GM13976 (cell line): ENCODE measurements around the gene CYBA.

Experiments used
- DNase-seq: peaks from one replicate; pipeline ENCODE4 v3.0.0; 2012; ENCODE audit warnings: low spot score
- in situ Hi-C: fragments of 300-500 bp; cut with MboI; formaldehyde crosslinking; loops from one replicate; pipeline ENCODE4 v1.12.0; 2022; ENCODE audit warnings: low sequenced_read_pairs, mixed read lengths, inconsistent platforms; ENCODE audit not compliant: unreplicated experiment
- TF ChIP-seq, protein P1 (sequence below): IDR thresholded peaks from 2 replicates; pipeline ENCODE4 v1.5.1; 2012; ENCODE audit warnings: borderline replicate concordance, mild to moderate bottlenecking; ENCODE audit not compliant: insufficient read depth; ENCODE audit errors: extremely low read depth, missing control alignments, control extremely low read depth

Gene CYBA

DNA sequence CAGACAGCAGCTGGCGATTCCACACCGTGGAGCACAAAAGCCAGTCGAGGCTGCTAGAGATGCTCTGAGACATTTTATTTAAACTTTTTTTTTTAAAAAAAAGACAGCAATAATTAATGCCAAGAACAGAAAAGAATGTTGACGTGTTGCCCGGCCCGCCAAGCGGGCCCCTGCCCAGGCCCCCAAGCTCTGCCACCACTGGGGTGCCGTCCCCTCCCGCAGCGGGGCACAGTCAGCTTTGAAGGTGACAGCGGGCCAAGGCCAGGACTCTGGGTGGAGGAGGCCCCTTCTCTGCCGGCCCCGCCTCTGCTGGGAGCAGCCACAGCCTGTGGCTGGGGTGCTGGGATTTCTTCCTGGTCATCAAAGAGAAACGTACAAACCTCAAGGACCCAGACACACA lies 45.6 kb upstream of the CYBA start:
- in situ Hi-C loops = no loop called here
- no peak for DNase-seq

GRCh38 chr16:88695753-88696152 lies 44.9 kb upstream of the CYBA start:
- no peak for DNase-seq

More for the DNA sequence above, 45.6 kb upstream of the CYBA start:
- TF ChIP-seq, protein P1, sequence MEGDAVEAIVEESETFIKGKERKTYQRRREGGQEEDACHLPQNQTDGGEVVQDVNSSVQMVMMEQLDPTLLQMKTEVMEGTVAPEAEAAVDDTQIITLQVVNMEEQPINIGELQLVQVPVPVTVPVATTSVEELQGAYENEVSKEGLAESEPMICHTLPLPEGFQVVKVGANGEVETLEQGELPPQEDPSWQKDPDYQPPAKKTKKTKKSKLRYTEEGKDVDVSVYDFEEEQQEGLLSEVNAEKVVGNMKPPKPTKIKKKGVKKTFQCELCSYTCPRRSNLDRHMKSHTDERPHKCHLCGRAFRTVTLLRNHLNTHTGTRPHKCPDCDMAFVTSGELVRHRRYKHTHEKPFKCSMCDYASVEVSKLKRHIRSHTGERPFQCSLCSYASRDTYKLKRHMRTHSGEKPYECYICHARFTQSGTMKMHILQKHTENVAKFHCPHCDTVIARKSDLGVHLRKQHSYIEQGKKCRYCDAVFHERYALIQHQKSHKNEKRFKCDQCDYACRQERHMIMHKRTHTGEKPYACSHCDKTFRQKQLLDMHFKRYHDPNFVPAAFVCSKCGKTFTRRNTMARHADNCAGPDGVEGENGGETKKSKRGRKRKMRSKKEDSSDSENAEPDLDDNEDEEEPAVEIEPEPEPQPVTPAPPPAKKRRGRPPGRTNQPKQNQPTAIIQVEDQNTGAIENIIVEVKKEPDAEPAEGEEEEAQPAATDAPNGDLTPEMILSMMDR = no peak

GRCh38 chr16:88695218-88695617 lies 44.4 kb upstream of the CYBA start:
- TF ChIP-seq, protein P1 = no peak
- in situ Hi-C loops = no loop called here

More at GRCh38 chr16:88695753-88696152, 44.9 kb upstream of the CYBA start:
- TF ChIP-seq, protein P1 = no peak
- in situ Hi-C loops = no loop called here

DNA sequence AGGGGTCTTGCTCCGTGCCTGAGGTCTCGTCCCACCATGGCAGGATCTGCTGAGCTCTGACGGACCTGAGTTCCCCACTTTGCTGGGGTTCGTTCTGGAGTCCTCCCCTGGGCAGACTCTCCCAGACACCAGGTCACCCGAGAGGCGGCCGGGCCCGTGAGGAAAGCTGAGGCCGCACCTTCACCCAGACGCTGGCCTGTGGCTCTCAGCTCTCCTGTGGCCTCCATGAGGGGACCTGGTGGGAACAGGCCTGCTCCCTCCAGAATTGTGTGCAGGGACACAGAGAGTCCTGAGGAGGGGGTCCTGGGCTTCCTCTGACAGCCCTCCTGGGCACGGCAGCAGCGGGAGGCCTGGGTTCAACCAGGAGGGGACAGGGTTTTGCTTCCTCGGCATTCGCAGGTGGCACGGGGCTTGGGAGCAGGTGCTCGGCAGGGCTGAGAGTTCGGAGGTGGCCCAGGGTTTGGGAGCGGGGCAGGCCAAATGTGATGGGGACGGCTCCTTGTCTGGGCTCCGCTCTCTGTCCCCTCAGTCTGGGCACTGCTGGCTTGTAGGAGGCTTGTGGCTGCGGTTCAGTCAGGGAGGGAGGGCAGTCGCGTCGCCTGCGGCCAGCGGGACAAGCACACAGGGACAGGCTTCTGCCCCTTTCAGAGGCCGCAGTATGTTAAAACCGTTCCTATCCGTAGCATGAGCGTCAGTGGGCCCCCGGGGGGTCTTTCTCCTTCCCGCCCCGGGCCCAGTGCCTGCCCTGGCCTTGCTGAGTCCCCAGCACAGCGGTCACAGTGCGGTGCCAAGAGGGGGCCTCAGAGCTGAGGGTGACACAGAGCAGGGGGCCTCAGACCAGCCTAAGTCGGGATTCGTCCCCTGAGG lies 43.6 kb upstream of the CYBA start:
- no peak for DNase-seq
- in situ Hi-C loops = no loop called here
- TF ChIP-seq, protein P1 = no peak

More at GRCh38 chr16:88695218-88695617, 44.4 kb upstream of the CYBA start:
- no peak for DNase-seq

DNA sequence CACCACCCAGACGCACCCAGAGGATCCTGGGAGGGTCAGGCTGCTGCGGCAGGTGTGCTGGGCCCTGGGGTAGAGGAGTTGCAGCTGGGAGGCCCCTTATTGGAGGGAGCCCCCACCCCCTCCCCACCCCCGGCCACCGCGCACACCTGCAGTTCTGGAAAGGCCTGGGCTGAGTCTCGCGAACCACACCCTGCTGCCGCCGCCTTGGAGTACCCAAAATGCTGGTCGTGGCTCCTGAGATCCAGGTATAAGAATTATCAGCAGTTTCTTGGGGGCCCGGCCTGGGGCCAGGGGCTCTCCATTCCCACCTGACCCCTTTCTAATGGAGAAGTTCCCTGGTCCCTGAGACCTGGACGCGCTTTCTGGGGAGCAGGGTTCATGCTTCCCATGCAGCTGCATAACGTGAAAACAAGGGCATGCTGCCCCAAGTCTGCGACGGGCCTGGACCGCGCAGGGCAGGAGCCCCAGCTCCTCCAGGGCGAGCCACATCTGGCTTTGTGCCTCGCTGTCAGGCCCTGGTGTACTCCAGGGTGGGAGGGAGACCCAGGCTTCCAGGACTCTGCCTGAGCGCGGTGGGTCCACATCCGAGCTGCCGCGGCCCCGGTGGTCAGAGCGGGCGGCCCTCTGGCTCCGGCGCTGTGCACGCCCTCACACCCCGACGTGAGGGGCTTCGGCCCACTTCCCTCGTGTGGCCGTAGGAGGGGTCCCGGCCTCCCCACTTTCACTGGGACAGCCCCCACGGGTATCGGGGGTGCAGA lies 42.7 kb upstream of the CYBA start:
- DNase-seq = no peak
- TF ChIP-seq, protein P1 = no peak
- in situ Hi-C loops = no loop called here

GRCh38 chr16:88692861-88693260 lies 42.0 kb upstream of the CYBA start:
- TF ChIP-seq, protein P1 = no peak
- DNase-seq = no peak
- in situ Hi-C loops = no loop called here
